ENCODE results near the gene COLEC12.
"Not testable (repeated sequence)": the region's sequence is repeated elsewhere in the genome, so short reads cannot be mapped to it uniquely, and the experiment has no call there.

COLEC12 gene

GRCh38 chr18:313931-314330, 186.6 kb downstream of the COLEC12 start:
- ChIA-PET CTCF (interaction anchor here (1.3 to 2.0 kb wide), 2 partner anchors 9 to 11 kb away, joined by 4 to 5 read pairs; no protein-coding TSS in a partner anchor), POLR2A (interaction anchor here (0.6 kb wide), 1 partner anchor 26 kb away, joined by 5 read pairs; no protein-coding TSS in a partner anchor)
- TF ChIP-seq, protein P1, sequence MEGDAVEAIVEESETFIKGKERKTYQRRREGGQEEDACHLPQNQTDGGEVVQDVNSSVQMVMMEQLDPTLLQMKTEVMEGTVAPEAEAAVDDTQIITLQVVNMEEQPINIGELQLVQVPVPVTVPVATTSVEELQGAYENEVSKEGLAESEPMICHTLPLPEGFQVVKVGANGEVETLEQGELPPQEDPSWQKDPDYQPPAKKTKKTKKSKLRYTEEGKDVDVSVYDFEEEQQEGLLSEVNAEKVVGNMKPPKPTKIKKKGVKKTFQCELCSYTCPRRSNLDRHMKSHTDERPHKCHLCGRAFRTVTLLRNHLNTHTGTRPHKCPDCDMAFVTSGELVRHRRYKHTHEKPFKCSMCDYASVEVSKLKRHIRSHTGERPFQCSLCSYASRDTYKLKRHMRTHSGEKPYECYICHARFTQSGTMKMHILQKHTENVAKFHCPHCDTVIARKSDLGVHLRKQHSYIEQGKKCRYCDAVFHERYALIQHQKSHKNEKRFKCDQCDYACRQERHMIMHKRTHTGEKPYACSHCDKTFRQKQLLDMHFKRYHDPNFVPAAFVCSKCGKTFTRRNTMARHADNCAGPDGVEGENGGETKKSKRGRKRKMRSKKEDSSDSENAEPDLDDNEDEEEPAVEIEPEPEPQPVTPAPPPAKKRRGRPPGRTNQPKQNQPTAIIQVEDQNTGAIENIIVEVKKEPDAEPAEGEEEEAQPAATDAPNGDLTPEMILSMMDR (IDR thresholded peaks at IDR 0.05; ENCODE audit: control extremely low read depth, extremely low read depth, low read depth, missing control alignments) = no peak
- no peak for DNase-seq (ENCODE audit: extremely low spot score)

- DNase-seq (ENCODE audit: extremely low spot score) = no peak
- POLR2A ChIA-PET = no interaction called here
- CTCF ChIA-PET = interaction anchor here (0.8 kb wide), 1 partner anchor 9 kb away, joined by 3 read pairs; no protein-coding TSS in a partner anchor
- TF ChIP-seq, protein P1 (IDR thresholded peaks at IDR 0.05; ENCODE audit: control extremely low read depth, extremely low read depth, low read depth, missing control alignments) = no peak
Measured at GRCh38 chr18:312415-312814, 188.1 kb downstream of the COLEC12 start.

DNA sequence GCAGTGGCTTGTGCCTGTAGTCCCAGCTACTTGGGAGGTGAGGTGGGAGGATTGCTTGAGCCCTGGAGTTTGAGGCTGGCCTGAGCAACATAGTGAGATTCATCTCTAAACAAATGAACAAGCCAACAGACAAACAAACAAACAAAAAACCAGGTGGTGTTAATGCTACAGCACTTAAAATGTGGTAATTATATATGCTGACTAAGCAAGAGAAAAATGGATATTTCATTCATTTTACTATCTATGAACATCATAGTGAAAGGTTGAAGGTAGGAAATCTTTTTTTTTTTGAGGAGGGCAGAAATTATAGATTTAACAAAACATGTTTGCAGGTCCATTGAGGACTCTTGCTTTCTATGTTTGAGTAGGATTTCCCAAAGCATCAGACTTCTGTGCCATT, 190.5 kb downstream of the COLEC12 start:
- ChIA-PET POLR2A (no interaction called here), CTCF (interaction anchor here (0.8 kb wide), 1 partner anchor 214 kb away, joined by 3 read pairs; no protein-coding TSS in a partner anchor)
- TF ChIP-seq, protein P1 (IDR thresholded peaks at IDR 0.05; ENCODE audit: control extremely low read depth, extremely low read depth, low read depth, missing control alignments) = no peak
- no peak for DNase-seq (ENCODE audit: extremely low spot score)

- CTCF ChIA-PET = interaction anchor here (1.6 kb wide), 1 partner anchor 11 kb away, joined by 5 read pairs; no protein-coding TSS in a partner anchor
- POLR2A ChIA-PET; DNase-seq (ENCODE audit: extremely low spot score): not testable (repeated sequence)
Measured at GRCh38 chr18:308086-308485, 192.4 kb downstream of the COLEC12 start.

- no peak for DNase-seq (ENCODE audit: extremely low spot score)
- CTCF ChIA-PET = interaction anchor here (1.5 to 1.6 kb wide), 2 partner anchors 10 to 13 kb away, joined by 5 to 6 read pairs; no protein-coding TSS in a partner anchor
- TF ChIP-seq, protein P1 (IDR thresholded peaks at IDR 0.05; ENCODE audit: control extremely low read depth, extremely low read depth, low read depth, missing control alignments) = no peak
- POLR2A ChIA-PET = no interaction called here
Measured at GRCh38 chr18:306608-307255, 193.8 kb downstream of the COLEC12 start.

- DNase-seq (ENCODE audit: extremely low spot score) = no peak
- TF ChIP-seq, protein P1 (IDR thresholded peaks at IDR 0.05; ENCODE audit: control extremely low read depth, extremely low read depth, low read depth, missing control alignments) = no peak
- CTCF ChIA-PET = interaction anchor here (1.0 to 1.5 kb wide), 2 partner anchors 9 to 15 kb away, joined by 4 to 6 read pairs; no protein-coding TSS in a partner anchor
- POLR2A ChIA-PET = no interaction called here
Measured at GRCh38 chr18:305003-305501, 195.4 kb downstream of the COLEC12 start.

GRCh38 chr18:303607-304006, 196.9 kb downstream of the COLEC12 start:
- no peak for DNase-seq (ENCODE audit: extremely low spot score)
- ChIA-PET POLR2A (no interaction called here), CTCF (interaction anchor here (1.3 kb wide), 2 partner anchors 11 to 12 kb away, joined by 4 to 5 read pairs; no protein-coding TSS in a partner anchor)
- TF ChIP-seq, protein P1 (IDR thresholded peaks at IDR 0.05; ENCODE audit: control extremely low read depth, extremely low read depth, low read depth, missing control alignments) = no peak

Data from GM10248 (cell line).